ENCODE measurements around the gene CREG1. TPM values are rescaled to one million over a fixed set of nuclear protein-coding genes. Genes with fewer than 3 reads are reported as not detected.

The CREG1 gene
- total and polyA plus RNA-seq, 4 donors: 86.8 to 123 (median 95.8) TPM

DNA sequence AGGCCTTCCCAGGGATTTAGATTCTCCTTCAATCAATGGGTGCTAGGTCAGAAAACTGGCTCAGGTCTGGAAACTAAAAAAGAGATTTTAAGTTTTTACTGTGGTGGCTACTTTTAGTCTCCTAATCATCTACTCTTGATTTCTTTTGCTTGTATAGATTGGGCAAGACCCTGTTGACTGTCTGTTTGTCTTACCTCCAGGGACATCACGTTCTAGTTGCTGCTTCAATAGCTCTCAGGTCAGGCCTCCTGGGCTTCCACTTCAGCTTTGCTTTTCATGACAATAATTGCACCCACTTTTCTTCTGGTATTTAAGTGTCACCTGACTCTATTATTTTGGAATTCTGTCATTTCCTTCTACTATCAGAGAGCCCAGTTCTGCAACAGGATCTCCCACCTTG, 28.5 kb upstream of the CREG1 start:
- Histone ChIP-seq H3K9me3 (ENCODE audit: control insufficient read depth in 4 of 4, low read length in 3 of 4) (no peaks in the 10 kb centered on the region), H3K4me3 (ENCODE audit: low read depth in 1 of 3, low read length in 3 of 3) (no peak overlapping the region), H3K9ac (ENCODE audit: low read depth in 1 of 2, low read length in 2 of 2) (no peak overlapping the region), H3K4me1 (ENCODE audit: control insufficient read depth in 4 of 4, insufficient read depth in 4 of 4, low read length in 3 of 4) (no peaks in the 10 kb centered on the region), H3K36me3 (ENCODE audit: control insufficient read depth in 4 of 4, insufficient read depth in 3 of 4, low read depth in 1 of 4, low read length in 3 of 4) (no peaks in the 10 kb centered on the region), H3K27ac (ENCODE audit: low read depth in 1 of 2, low read length in 2 of 2) (no peak overlapping the region), H3K27me3 (ENCODE audit: control insufficient read depth in 4 of 4, insufficient read depth in 4 of 4, low read length in 3 of 4) (no peaks in the 10 kb centered on the region)
- TF ChIP-seq JUND (IDR thresholded peaks at IDR 0.05): no peak
- TF ChIP-seq, protein P1, sequence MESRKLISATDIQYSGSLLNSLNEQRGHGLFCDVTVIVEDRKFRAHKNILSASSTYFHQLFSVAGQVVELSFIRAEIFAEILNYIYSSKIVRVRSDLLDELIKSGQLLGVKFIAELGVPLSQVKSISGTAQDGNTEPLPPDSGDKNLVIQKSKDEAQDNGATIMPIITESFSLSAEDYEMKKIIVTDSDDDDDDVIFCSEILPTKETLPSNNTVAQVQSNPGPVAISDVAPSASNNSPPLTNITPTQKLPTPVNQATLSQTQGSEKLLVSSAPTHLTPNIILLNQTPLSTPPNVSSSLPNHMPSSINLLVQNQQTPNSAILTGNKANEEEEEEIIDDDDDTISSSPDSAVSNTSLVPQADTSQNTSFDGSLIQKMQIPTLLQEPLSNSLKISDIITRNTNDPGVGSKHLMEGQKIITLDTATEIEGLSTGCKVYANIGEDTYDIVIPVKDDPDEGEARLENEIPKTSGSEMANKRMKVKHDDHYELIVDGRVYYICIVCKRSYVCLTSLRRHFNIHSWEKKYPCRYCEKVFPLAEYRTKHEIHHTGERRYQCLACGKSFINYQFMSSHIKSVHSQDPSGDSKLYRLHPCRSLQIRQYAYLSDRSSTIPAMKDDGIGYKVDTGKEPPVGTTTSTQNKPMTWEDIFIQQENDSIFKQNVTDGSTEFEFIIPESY (IDR thresholded peaks at IDR 0.05): no peak
- no peak for TF ChIP-seq GABPA (IDR thresholded peaks at IDR 0.05 in 1 of 2, conservative IDR thresholded peaks at IDR 0.05 in 1 of 2)
- TF ChIP-seq RXRA (IDR thresholded peaks at IDR 0.05): peak in 1 of 2 donors; percentile 21
- peak; percentile 22 for TF ChIP-seq SP1 (IDR thresholded peaks at IDR 0.05)
- DNase-seq (ENCODE audit: low spot score): no peak
- WGBS: 48% methylated on average over 1 of the region's 1 CpG

- H3K36me3 ChIP-seq (ENCODE audit: control insufficient read depth in 4 of 4, insufficient read depth in 3 of 4, low read depth in 1 of 4, low read length in 3 of 4): no peaks in the 10 kb centered on the region
- WGBS: 76% methylated on average over 4 of the region's 4 CpGs
Measured at GRCh38 chr1:167579986-167580385, 26.4 kb upstream of the CREG1 start.

More at GRCh38 chr1:167579986-167580385, 26.4 kb upstream of the CREG1 start:
- Histone ChIP-seq H3K4me1 (ENCODE audit: control insufficient read depth in 4 of 4, insufficient read depth in 4 of 4, low read length in 3 of 4) (no peaks in the 10 kb centered on the region), H3K4me3 (ENCODE audit: low read depth in 1 of 3, low read length in 3 of 3) (no peak overlapping the region), H3K9me3 (ENCODE audit: control insufficient read depth in 4 of 4, low read length in 3 of 4) (no peaks in the 10 kb centered on the region), H3K27me3 (ENCODE audit: control insufficient read depth in 4 of 4, insufficient read depth in 4 of 4, low read length in 3 of 4) (no peaks in the 10 kb centered on the region), H3K9ac (ENCODE audit: low read depth in 1 of 2, low read length in 2 of 2) (no peak overlapping the region), H3K27ac (ENCODE audit: low read depth in 1 of 2, low read length in 2 of 2) (no peak overlapping the region)
- TF ChIP-seq SP1 (IDR thresholded peaks at IDR 0.05) (no peak), FOXA2 (IDR thresholded peaks at IDR 0.05) (no peak), RAD21 (IDR thresholded peaks at IDR 0.05) (no peak), JUND (IDR thresholded peaks at IDR 0.05) (no peak), REST (IDR thresholded peaks at IDR 0.05) (no peak), EGR1 (IDR thresholded peaks at IDR 0.05; ENCODE audit: low read depth in 2 of 2) (no peak)
- DNase-seq (ENCODE audit: low spot score): no peak

All from liver (tissue), 9 donors.